ACC112 (cell line): Measurements from ENCODE around the gene RABL6.
"Not testable (repeated sequence)": the region's sequence is repeated elsewhere in the genome, so short reads cannot be mapped to it uniquely, and the experiment has no call there.

Experiments used
- H2AFZ ChIP-seq: fragments of 200-600 bp; sonication (generic); one replicate; pipeline ENCODE4 v1.6.0; 2017; ENCODE audit warnings: antibody characterized with exemption, low read length; ENCODE audit not compliant: unreplicated experiment
- H3K27ac ChIP-seq: fragments of 200-600 bp; sonication (generic); 2 replicates; pipeline ENCODE4 v1.5.1; 2014; ENCODE audit warnings: low read depth, mild to moderate bottlenecking, antibody characterized with exemption, low read length, moderate library complexity
- H3K27me3 ChIP-seq: fragments of 200-600 bp; sonication (generic); 2 replicates; pipeline ENCODE4 v1.6.1; 2014; ENCODE audit warnings: mild to moderate bottlenecking, antibody characterized with exemption, low read length, moderate library complexity, mixed read lengths; ENCODE audit not compliant: insufficient read depth
- H3K36me3 ChIP-seq: fragments of 200-600 bp; sonication (generic); 2 replicates; pipeline ENCODE4 v1.6.1; 2016; ENCODE audit warnings: mild to moderate bottlenecking, antibody characterized with exemption, low read length, moderate library complexity, mixed read lengths; ENCODE audit not compliant: insufficient read depth
- H3K4me1 ChIP-seq: fragments of 200-600 bp; sonication (generic); one replicate; pipeline ENCODE4 v1.6.1; 2016; ENCODE audit warnings: low read length, mixed read lengths; ENCODE audit not compliant: insufficient read depth, unreplicated experiment, control insufficient read depth
- H3K4me3 ChIP-seq: fragments of 200-600 bp; sonication (generic); 2 replicates; pipeline ENCODE4 v1.5.1; 2014; ENCODE audit warnings: mild to moderate bottlenecking, low read depth, low read length
- H3K79me2 ChIP-seq: fragments of 200-600 bp; sonication (generic); one replicate; pipeline ENCODE4 v1.6.0; 2016; ENCODE audit warnings: low read length; ENCODE audit not compliant: control insufficient read depth, unreplicated experiment, insufficient read depth

The RABL6 gene

DNA sequence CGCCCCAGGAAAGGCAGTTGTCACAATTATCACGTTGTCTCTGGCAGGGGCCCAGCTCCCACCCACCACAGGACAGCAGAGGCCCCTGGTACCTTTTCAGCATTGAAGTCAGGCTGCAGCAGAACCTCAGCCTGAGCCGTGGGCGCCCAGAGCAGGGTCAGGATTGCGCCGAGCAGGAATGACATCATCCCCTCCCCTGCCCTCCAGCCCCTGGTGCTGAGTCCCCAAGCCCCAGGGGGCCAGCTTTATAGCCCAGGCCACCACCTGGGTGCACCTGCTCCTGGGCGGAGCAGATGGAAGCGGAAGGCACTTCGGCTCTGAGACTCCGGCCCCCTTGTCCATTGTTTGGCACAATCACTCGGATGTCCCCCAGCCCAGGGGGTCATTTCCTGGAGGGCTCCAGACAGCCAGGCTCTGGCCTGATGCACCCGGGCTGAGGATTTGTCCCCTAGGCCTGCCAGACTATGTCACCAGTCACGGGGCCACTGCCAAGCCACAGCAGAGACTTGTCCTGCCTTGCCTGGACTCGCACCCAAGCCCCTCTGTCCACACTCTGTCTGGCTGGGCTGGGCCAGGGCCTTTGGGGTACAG lies 43.4 kb upstream of the RABL6 start, which contains the start of gene LCN15:
Gene LCN15, minus strand, starts transcription at position 218 of the 591 bp plus-strand sequence. Its CDS starts 30 bp downstream, at position 188.
- H3K27me3 ChIP-seq, result peaks cover 7% of the 10 kb centered on the region
- H3K4me3 ChIP-seq, result no peak within 1 kb of the TSS
- no peaks in the 10 kb centered on the region for H3K79me2 ChIP-seq
- no peaks in the 10 kb centered on the region for H3K4me1 ChIP-seq
- H3K36me3 ChIP-seq, result no peaks in the 10 kb centered on the region
- H2AFZ ChIP-seq, result no peak within 1 kb of the TSS
- H3K27ac ChIP-seq, result no peak within 1 kb of the TSS

DNA sequence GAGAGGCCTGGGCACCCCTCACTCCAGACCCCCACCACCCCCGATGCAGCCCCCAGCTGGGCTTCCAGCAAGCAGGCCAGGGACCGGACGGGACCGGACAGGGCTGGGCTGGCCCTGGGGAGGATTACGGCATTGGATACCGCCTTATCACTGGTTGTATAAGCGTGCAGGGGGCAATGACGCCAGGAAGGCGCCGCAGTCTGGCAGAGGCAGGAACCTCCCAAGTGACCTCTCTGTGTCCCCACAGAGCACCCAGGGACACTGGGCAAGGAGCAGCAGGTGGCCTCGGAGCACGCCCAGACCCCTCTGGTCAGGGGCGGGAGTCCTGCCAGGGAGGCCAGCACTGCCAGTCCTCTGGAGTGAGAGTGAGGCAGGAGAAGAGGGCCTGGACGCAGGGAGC lies 42.7 kb upstream of the RABL6 start:
- H3K79me2 ChIP-seq, result no peaks in the 10 kb centered on the region
- no peaks in the 10 kb centered on the region for H3K36me3 ChIP-seq
- no peaks in the 10 kb centered on the region for H3K4me1 ChIP-seq
- H2AFZ ChIP-seq, result no peak overlapping the region
- H3K27me3 ChIP-seq, result peaks cover 7% of the 10 kb centered on the region
- H3K4me3 ChIP-seq, result no peak overlapping the region
- H3K27ac ChIP-seq, result no peak overlapping the region

DNA sequence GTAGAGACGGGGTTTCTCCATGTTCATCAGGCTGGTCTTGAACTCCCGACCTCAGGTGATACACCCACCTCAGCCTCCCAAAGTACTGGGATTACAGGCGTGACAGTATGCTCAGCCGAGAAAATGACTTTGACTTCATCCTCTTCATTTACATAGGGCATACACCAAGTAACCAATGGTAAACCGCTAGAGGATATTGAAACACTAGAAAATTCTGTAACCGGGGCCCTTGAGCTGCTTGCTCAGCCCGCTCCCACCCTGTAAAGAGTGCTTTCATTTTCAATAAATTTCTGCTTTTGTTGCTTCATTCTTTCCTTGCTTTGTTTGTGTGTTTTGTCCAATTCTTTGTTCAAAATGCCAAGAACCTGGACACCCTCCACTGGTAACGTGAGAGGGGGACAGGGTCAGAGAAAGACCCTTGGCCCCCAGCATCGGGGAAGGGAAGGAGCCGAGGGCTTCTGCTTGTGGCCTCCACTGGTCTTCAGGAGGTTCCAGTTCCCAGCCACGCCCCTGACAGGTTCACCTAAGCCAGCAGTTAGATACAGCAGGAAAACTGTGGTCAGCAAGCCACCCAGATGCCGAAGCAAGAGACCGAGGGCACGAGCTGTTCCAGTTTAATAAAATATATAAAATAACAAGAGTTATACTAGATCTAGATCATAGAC lies 41.9 kb upstream of the RABL6 start:
- not testable (repeated sequence) for H3K27me3 ChIP-seq, H3K4me3 ChIP-seq, H2AFZ ChIP-seq, H3K4me1 ChIP-seq, H3K36me3 ChIP-seq, H3K27ac ChIP-seq, H3K79me2 ChIP-seq

DNA sequence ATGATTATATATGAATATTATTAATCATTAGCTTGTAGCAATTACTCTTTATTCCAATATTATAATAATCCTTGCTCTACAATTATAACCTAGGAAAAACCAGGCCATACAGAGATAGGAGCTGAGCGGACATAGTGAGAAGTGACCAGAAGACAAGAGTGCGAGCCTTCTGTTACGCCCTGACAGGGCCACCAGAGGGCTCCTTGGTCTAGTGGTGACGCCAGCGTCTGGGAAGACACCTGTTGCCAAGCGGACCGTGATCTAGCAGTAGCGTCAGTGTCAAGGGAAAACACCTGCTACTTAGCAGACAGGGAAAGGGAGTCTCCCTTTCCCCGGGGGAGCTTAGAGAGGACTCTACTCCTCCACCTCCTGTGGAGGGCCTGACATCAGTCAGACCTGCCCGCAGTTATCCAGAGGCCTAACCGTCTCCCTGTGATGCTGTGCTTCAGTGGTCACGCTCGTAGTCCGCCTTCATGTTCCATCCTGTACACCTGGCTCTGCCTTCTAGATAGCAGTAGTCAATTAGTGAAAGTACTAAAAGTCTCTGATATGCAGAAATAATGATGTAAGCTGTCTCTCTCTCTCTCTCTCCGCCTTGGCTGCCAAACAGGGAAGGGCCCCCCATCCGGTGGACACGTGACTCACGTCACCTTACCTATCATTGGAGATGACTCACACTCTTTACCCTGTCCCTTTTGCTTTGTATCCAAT lies 41.2 kb upstream of the RABL6 start:
- not testable (repeated sequence) for H2AFZ ChIP-seq, H3K27me3 ChIP-seq, H3K4me3 ChIP-seq, H3K36me3 ChIP-seq, H3K27ac ChIP-seq, H3K4me1 ChIP-seq, H3K79me2 ChIP-seq

DNA sequence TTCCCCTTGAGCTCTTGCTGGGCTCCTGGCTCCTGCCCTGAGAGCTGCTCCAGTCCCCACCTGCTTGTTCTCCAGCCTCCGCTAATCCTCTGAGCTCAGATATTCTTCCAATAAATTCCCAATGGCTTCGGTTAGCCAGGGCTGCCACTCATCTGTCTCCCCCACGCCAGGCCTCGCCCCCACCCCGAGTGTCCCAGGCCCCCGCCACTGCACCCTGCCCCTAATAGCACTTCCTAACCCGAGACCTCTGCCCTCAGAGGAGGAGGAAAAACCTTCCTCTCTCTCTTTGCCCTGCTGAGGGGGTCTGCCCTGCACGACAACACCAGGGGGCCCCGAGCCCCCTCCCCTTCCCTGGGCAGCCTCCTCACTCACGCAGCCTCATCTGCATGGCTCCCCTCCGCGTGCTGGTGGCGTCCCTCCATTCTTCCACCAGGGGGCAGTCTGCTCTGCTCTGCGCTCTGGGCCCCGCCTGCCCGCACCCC lies 38.0 kb upstream of the RABL6 start:
- no peak overlapping the region for H2AFZ ChIP-seq
- H3K4me1 ChIP-seq, result no peaks in the 10 kb centered on the region
- H3K27ac ChIP-seq, result no peak overlapping the region
- peaks cover 7% of the 10 kb centered on the region for H3K27me3 ChIP-seq
- H3K79me2 ChIP-seq, result no peaks in the 10 kb centered on the region
- no peak overlapping the region for H3K4me3 ChIP-seq
- no peaks in the 10 kb centered on the region for H3K36me3 ChIP-seq

DNA sequence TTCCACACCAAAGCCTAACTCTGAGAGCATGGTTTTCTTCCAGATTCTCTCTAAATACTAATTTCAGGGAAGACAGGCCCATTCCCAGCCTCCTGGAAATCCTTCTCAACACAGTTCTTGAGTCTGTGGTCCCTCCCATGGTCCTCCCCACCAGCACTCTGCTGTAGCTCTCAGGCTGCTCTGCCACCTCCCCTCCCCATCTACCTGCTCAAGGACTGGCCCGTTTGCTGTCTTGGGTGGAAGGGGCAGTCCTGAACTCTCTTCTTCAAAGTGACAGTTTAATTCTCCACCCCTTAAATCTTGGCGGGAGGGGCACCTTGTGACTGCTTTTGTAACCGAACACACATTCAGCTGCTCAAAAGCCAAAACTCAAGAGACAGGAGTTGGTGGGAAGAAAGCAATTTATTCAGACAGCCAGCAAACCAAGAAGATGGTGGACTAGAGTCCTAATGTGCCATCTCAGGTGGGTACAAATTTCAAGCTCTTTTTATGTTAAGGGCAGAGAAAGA lies 35.8 kb upstream of the RABL6 start:
- Histone ChIP-seq H3K4me1 (no peaks in the 10 kb centered on the region), H3K36me3 (no peaks in the 10 kb centered on the region), H3K79me2 (no peaks in the 10 kb centered on the region), H3K4me3 (no peak overlapping the region), H2AFZ (no peak overlapping the region), H3K27me3 (peaks cover 11% of the 10 kb centered on the region), H3K27ac (no peak overlapping the region)

DNA sequence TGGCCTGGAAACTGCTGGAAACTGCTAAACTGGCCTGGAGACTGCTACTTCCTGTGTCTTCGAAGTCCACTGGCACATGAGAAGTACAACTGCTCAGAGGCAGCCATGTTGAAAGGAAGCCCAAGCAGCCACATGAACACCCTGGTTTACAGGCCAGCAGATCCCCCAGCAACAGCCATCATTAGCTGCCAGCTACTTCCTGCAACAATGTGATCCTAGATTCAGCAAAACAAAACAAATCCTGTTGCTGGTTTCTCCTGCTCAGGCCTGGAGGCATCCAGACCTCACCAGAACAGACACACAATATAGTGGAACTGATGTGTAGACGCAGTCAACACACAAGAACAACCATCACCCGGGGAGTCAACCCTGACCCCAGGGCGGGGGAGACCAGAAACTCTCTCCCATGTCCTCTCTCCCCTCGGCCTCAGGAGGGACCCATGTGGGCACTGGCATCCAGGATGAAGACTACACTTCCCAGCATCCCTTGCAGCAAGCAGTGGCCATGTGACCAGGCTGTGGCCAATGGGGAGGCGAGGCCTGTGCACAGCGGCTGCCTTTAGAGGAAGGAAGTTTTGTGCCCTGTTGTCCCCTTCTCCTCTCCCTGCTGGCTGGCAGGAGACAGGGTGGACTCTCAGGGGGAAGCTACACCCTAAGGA lies 34.2 kb upstream of the RABL6 start:
- no peaks in the 10 kb centered on the region for H3K36me3 ChIP-seq
- H3K27ac ChIP-seq, result no peak overlapping the region
- peaks cover 20% of the 10 kb centered on the region for H3K27me3 ChIP-seq
- no peaks in the 10 kb centered on the region for H3K79me2 ChIP-seq
- no peak overlapping the region for H2AFZ ChIP-seq
- no peaks in the 10 kb centered on the region for H3K4me1 ChIP-seq
- no peak overlapping the region for H3K4me3 ChIP-seq

DNA sequence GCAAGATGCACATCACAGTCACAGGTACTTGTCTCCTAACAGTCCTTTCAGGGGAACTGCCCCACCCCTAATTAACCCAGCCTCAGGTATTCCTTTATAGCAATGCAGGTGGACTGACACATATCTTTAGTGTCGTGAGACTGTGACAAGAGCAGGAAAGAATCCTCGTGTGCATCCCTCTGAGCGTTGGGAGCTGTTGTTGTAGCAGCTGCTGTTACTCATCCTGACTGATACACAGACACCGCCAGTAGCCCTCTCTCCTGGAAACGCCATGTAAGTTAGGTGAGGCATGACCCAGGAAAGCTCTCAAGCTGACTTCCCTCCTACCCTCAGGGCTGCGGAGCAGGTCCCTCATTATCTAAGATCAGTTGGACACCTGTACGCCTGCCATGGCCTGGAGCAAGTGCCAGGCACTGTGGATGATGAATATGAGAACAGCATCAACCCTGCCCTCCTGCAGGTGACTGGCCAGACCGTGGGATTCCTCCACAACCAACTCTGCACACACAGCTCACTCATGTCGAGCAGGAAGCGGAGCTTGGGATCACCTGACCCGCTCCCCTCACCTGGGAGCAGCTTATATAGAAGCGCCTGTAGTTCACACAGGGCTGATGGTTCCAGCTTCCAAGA lies 33.2 kb upstream of the RABL6 start:
- no peak overlapping the region for H2AFZ ChIP-seq
- H3K36me3 ChIP-seq, result no peaks in the 10 kb centered on the region
- H3K79me2 ChIP-seq, result no peaks in the 10 kb centered on the region
- no peak overlapping the region for H3K4me3 ChIP-seq
- H3K4me1 ChIP-seq, result no peaks in the 10 kb centered on the region
- H3K27ac ChIP-seq, result no peak overlapping the region
- H3K27me3 ChIP-seq, result peaks cover 30% of the 10 kb centered on the region

DNA sequence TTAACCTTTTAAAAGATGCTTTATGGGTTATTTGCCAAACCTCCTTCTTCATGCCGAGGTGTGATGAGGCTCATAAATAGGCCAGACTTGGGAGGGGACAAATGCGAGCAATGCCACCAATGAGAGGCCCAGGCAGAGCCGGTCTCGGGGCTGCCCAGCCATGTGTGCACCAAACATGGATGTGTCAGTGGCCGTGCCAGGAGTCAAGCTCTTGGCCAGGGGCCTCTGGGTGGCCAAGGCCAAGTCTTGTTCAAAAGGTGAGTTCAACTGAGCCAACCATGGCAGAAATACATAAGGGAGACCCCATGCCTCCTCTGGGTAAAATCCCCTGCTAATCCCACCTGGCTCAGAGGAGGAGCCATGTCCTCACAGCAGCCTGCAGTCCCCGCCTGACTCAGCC lies 32.6 kb upstream of the RABL6 start:
- no peaks in the 10 kb centered on the region for H3K4me1 ChIP-seq
- H3K27ac ChIP-seq, result no peak overlapping the region
- H3K27me3 ChIP-seq, result peaks cover 36% of the 10 kb centered on the region
- no peak overlapping the region for H3K4me3 ChIP-seq
- no peak overlapping the region for H2AFZ ChIP-seq
- H3K79me2 ChIP-seq, result no peaks in the 10 kb centered on the region
- no peaks in the 10 kb centered on the region for H3K36me3 ChIP-seq

DNA sequence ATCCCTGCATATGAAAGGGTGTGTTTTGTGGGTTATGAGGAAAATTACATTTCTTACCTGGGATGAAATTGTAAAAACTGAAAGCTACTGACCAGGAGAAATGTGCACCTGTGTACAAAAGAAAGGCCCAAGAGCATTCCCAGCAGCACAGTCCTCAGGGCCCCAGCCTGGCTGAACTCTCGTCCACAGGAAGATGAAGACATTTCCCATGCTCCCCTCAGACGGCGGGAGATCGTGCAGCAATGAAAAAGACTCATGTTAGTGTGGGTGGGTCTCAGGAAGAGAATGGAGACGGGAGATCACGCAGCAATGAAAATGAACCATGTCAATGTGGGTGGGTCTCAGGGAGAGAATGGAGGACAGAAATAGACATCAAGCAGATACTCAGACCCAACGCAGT lies 30.8 kb upstream of the RABL6 start:
- Histone ChIP-seq H3K79me2 (no peaks in the 10 kb centered on the region), H2AFZ (no peak overlapping the region), H3K27ac (no peak overlapping the region)

More for the DNA sequence above, 30.8 kb upstream of the RABL6 start:
- no peak overlapping the region for H3K4me3 ChIP-seq
- H3K27me3 ChIP-seq, result peaks cover 36% of the 10 kb centered on the region
- H3K4me1 ChIP-seq, result no peaks in the 10 kb centered on the region
- H3K36me3 ChIP-seq, result no peaks in the 10 kb centered on the region
